Astrocyte (in vitro differentiated cells and primary cell): ENCODE measurements around the gene GPC2. TPM values are rescaled to one million over a fixed set of nuclear protein-coding genes. Genes with fewer than 3 reads are reported as not detected.
"Not testable (repeated sequence)": the region's sequence is repeated elsewhere in the genome, so short reads cannot be mapped to it uniquely, and the experiment has no call there.

ENCODE experiments used
- DNase-seq: peaks from one replicate; pipeline ENCODE4 v3.0.0-alpha.2; 2010; ENCODE audit warnings: low read depth
- FAIRE-seq: peaks from 2 replicates; lab custom pipeline; 2011; peaks lifted over from hg19 to GRCh38; lab: Jason Lieb, UNC
- H2AFZ ChIP-seq: 2 replicates; pipeline ENCODE4 v1.6.0; 2012; ENCODE audit warnings: low read depth, low read length, inconsistent platforms
- H3K27ac ChIP-seq: 2 replicates; pipeline ENCODE4 v1.5.1; 2011; ENCODE audit warnings: low read depth, low read length, inconsistent platforms
- H3K27me3 ChIP-seq: 2 replicates; pipeline ENCODE4 v1.6.0; 2011; ENCODE audit warnings: low read length, inconsistent platforms; ENCODE audit not compliant: insufficient read depth
- H3K36me3 ChIP-seq: 2 replicates; pipeline ENCODE4 v1.5.1; 2011; ENCODE audit warnings: low read length, inconsistent platforms; ENCODE audit not compliant: insufficient read depth
- H3K4me1 ChIP-seq: 2 replicates; pipeline ENCODE4 v1.5.1; 2011; ENCODE audit warnings: low read length, inconsistent platforms; ENCODE audit not compliant: insufficient read depth
- H3K4me2 ChIP-seq: 2 replicates; pipeline ENCODE4 v1.6.0; 2012; ENCODE audit warnings: low read length, inconsistent platforms
- H3K4me3 ChIP-seq: 2 replicates; pipeline ENCODE4 v1.5.1; 2011; ENCODE audit warnings: low read depth, mild to moderate bottlenecking, low read length, inconsistent platforms; ENCODE audit not compliant: insufficient read depth
- H3K79me2 ChIP-seq: 2 replicates; pipeline ENCODE4 v1.6.0; 2012; ENCODE audit warnings: mild to moderate bottlenecking, low read length, inconsistent platforms; ENCODE audit not compliant: insufficient read depth
- H3K9ac ChIP-seq: 2 replicates; pipeline ENCODE4 v1.6.0; 2012; ENCODE audit warnings: mild to moderate bottlenecking, low read length, inconsistent platforms
- H3K9me3 ChIP-seq: 2 replicates; pipeline ENCODE4 v1.5.1; 2012; ENCODE audit warnings: low read depth, mild to moderate bottlenecking, low read length, inconsistent platforms; ENCODE audit not compliant: insufficient read depth
- H4K20me1 ChIP-seq: 2 replicates; pipeline ENCODE4 v1.6.0; 2012; ENCODE audit warnings: low read length, inconsistent platforms; ENCODE audit not compliant: insufficient read depth
- H3K27ac Mint-ChIP-seq: one replicate; pipeline ENCODE4 v1.8.0; 2021; ENCODE audit warnings: mild to moderate bottlenecking, mixed read lengths; ENCODE audit not compliant: unreplicated experiment
- H3K27me3 Mint-ChIP-seq: one replicate; pipeline ENCODE4 v1.8.0; 2021; ENCODE audit warnings: low read depth, mixed read lengths; ENCODE audit not compliant: unreplicated experiment
- H3K36me3 Mint-ChIP-seq: one replicate; pipeline ENCODE4 v1.8.0; 2021; ENCODE audit warnings: low read depth, mixed read lengths; ENCODE audit not compliant: unreplicated experiment
- H3K4me1 Mint-ChIP-seq: one replicate; pipeline ENCODE4 v1.8.0; 2021; ENCODE audit warnings: low read depth, mixed read lengths; ENCODE audit not compliant: unreplicated experiment
- H3K4me3 Mint-ChIP-seq: one replicate; pipeline ENCODE4 v1.8.0; 2021; ENCODE audit warnings: mild to moderate bottlenecking, moderate library complexity, mixed read lengths; ENCODE audit not compliant: unreplicated experiment
- H3K9me3 Mint-ChIP-seq: one replicate; pipeline ENCODE4 v1.8.0; 2021; ENCODE audit warnings: mild to moderate bottlenecking, mixed read lengths; ENCODE audit not compliant: unreplicated experiment
- EZH2 ChIP-seq: IDR thresholded peaks from 2 replicates; pipeline ENCODE4 v1.6.1; 2012; ENCODE audit warnings: mild to moderate bottlenecking, low read length, inconsistent platforms; ENCODE audit not compliant: insufficient read depth
- total RNA-seq: library from RNA; stranded (reverse); gene quantifications from 2 replicates; pipeline ENCODE4 v1.2.1, GENCODE V29; 2021
- TF ChIP-seq, protein P1 (sequence below): IDR thresholded peaks from 2 replicates; pipeline ENCODE4 v1.5.1; 2011; ENCODE audit warnings: low read depth, mild to moderate bottlenecking, inconsistent platforms, low read length, moderate library complexity; ENCODE audit not compliant: insufficient read depth

The GPC2 gene
- total RNA-seq, 1 donor from 2014 or later, result 7.6 TPM

GRCh38 chr7:100148559-100149328 lies 28.4 kb downstream of the GPC2 start, which contains the start of gene LAMTOR4:
Gene LAMTOR4, plus strand, starts transcription at chr7:100148918. Its CDS starts 55 bp downstream, at chr7:100148973.
- TF ChIP-seq, protein P1, sequence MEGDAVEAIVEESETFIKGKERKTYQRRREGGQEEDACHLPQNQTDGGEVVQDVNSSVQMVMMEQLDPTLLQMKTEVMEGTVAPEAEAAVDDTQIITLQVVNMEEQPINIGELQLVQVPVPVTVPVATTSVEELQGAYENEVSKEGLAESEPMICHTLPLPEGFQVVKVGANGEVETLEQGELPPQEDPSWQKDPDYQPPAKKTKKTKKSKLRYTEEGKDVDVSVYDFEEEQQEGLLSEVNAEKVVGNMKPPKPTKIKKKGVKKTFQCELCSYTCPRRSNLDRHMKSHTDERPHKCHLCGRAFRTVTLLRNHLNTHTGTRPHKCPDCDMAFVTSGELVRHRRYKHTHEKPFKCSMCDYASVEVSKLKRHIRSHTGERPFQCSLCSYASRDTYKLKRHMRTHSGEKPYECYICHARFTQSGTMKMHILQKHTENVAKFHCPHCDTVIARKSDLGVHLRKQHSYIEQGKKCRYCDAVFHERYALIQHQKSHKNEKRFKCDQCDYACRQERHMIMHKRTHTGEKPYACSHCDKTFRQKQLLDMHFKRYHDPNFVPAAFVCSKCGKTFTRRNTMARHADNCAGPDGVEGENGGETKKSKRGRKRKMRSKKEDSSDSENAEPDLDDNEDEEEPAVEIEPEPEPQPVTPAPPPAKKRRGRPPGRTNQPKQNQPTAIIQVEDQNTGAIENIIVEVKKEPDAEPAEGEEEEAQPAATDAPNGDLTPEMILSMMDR, result no peak
- no peak for TF ChIP-seq EZH2
- FAIRE-seq (peak; percentile 64), DNase-seq (peak; percentile 97)
- peak within 1 kb of the TSS; percentile 98 for H3K4me3 Mint-ChIP-seq
- Histone ChIP-seq H3K4me1 (peaks cover 3% of the 10 kb centered on the region), H3K4me3 (peak within 1 kb of the TSS; percentile 88), H3K27ac (peak within 1 kb of the TSS; percentile 60), H3K4me2 (peak within 1 kb of the TSS; percentile 99), H3K36me3 (no peaks in the 10 kb centered on the region), H3K9ac (peak within 1 kb of the TSS; percentile 96), H2AFZ (peak within 1 kb of the TSS; percentile 88), H4K20me1 (peaks cover 12% of the 10 kb centered on the region), H3K27me3 (no peaks in the 10 kb centered on the region), H3K79me2 (peaks cover 17% of the 10 kb centered on the region), H3K9me3 (no peaks in the 10 kb centered on the region)
- H3K9me3 Mint-ChIP-seq, result no peaks in the 10 kb centered on the region
- H3K36me3 Mint-ChIP-seq, result peaks cover 6% of the 10 kb centered on the region
- H3K4me1 Mint-ChIP-seq, result no peaks in the 10 kb centered on the region
- H3K27ac Mint-ChIP-seq, result peak within 1 kb of the TSS; percentile 86
- no peaks in the 10 kb centered on the region for H3K27me3 Mint-ChIP-seq

DNA sequence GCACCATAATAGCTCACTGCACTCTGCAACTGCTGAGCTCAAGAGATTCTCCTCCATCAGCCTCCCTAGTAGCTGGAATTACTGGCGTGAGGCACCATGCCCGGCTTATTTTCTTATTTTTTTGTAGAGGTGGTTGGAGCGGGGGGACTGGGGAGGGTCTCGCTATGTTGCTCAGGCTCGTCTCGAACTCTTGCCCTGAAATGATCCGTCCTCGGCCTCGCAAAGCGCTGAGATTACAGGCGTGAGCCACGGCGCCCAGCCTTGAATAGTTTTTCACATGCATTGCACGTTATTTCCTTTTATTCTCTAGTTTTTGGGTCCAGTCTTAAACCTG lies 29.0 kb downstream of the GPC2 start:
- Mint-ChIP-seq H3K27me3 (no peaks in the 10 kb centered on the region), H3K36me3 (peaks cover 3% of the 10 kb centered on the region), H3K4me1 (no peaks in the 10 kb centered on the region), H3K27ac (peak overlapping the region; percentile 86), H3K9me3 (no peaks in the 10 kb centered on the region), H3K4me3 (peak overlapping the region; percentile 98)
- no peak for DNase-seq
- Histone ChIP-seq H3K4me1 (peaks cover 3% of the 10 kb centered on the region), H4K20me1 (peaks cover 8% of the 10 kb centered on the region), H3K27ac (peak overlapping the region; percentile 34), H3K36me3 (no peaks in the 10 kb centered on the region), H3K27me3 (no peaks in the 10 kb centered on the region), H3K4me3 (peak overlapping the region; percentile 46), H3K4me2 (peak overlapping the region; percentile 99), H3K9ac (peak overlapping the region; percentile 61), H3K9me3 (no peaks in the 10 kb centered on the region), H3K79me2 (peaks cover 17% of the 10 kb centered on the region), H2AFZ (peak overlapping the region; percentile 88)
- no peak for TF ChIP-seq EZH2
- TF ChIP-seq, protein P1, result no peak
- FAIRE-seq, result no peak

DNA sequence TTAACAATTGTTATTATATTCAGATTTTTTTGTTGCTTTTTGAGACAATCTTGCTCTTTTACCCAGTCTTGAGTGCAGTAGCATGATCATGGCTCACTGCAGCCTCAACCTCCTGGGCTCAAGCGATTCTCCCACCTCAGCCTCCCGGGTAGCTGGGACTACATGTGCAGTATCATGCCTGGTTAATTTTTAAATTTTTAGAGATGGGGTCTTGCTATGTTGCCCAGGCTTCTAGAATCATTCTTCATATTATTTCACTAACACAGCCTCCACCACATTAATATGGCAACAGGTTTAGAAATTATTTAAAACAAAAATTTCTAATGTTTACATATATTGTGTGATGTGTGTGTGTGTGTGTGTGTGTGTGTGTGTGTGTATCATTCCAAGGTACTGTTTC lies 29.9 kb downstream of the GPC2 start:
- H4K20me1 ChIP-seq, result peaks cover 3% of the 10 kb centered on the region
- H3K27me3 Mint-ChIP-seq, result no peaks in the 10 kb centered on the region
- no peaks in the 10 kb centered on the region for H3K9me3 Mint-ChIP-seq
- FAIRE-seq (no peak), DNase-seq (no peak)
- H2AFZ ChIP-seq, result no peak overlapping the region
- TF ChIP-seq EZH2, result no peak
- TF ChIP-seq, protein P1, result no peak
- H3K4me1 Mint-ChIP-seq, result peaks cover 2% of the 10 kb centered on the region
- H3K36me3 Mint-ChIP-seq, result no peaks in the 10 kb centered on the region
- H3K4me1 ChIP-seq, result peaks cover 3% of the 10 kb centered on the region
- H3K4me2 ChIP-seq, result no peak overlapping the region
- no peak overlapping the region for H3K27ac Mint-ChIP-seq
- no peaks in the 10 kb centered on the region for H3K9me3 ChIP-seq
- H3K36me3 ChIP-seq, result no peaks in the 10 kb centered on the region
- no peak overlapping the region for H3K4me3 ChIP-seq
- no peak overlapping the region for H3K9ac ChIP-seq
- no peaks in the 10 kb centered on the region for H3K27me3 ChIP-seq
- no peak overlapping the region for H3K4me3 Mint-ChIP-seq
- no peak overlapping the region for H3K27ac ChIP-seq
- peaks cover 17% of the 10 kb centered on the region for H3K79me2 ChIP-seq

- not testable (repeated sequence) for H3K27me3 Mint-ChIP-seq, H3K4me3 Mint-ChIP-seq, H4K20me1 ChIP-seq, H3K27me3 ChIP-seq, H3K4me2 ChIP-seq, H3K9ac ChIP-seq, H3K4me1 ChIP-seq, H3K27ac Mint-ChIP-seq, H3K9me3 ChIP-seq, H3K9me3 Mint-ChIP-seq, H3K4me3 ChIP-seq, H3K27ac ChIP-seq, H3K36me3 Mint-ChIP-seq, H3K4me1 Mint-ChIP-seq, H3K36me3 ChIP-seq, H2AFZ ChIP-seq, FAIRE-seq
- peaks cover 17% of the 10 kb centered on the region for H3K79me2 ChIP-seq
- DNase-seq, result peak; percentile 77
Observed at GRCh38 chr7:100146350-100146749, 30.8 kb downstream of the GPC2 start.
